ENCODE results near the gene ZNF324.
A peak's percentile ranks its signal among the peaks of the same experiment; 100 is the strongest.

Gene ZNF324

DNA sequence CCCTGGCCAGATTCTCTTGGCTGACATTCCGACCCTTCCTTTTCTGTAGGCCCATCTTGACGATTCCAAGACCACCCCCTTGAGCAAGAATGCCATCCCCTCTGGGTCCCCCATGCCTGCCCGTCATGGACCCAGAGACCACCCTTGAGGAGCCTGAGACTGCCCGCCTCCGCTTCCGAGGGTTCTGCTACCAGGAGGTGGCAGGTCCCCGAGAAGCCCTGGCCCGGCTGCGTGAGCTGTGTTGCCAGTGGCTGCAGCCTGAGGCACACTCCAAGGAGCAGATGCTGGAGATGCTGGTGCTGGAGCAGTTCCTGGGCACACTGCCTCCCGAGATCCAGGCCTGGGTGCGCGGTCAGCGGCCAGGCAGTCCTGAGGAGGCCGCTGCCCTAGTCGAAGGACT, 10.2 kb downstream of the ZNF324 start:
- no peaks in the 10 kb centered on the region for H3K27me3 ChIP-seq (ENCODE audit: insufficient read depth, low read length, poor library complexity)
- H3K56ac ChIP-seq (ENCODE audit: low read length), result peak overlapping the region; percentile 85
- H3K79me2 ChIP-seq (ENCODE audit: control insufficient read depth, insufficient read depth, low read length), result no peaks in the 10 kb centered on the region
- H3K27ac ChIP-seq (ENCODE audit: low read depth, low read length), result no peak overlapping the region
- H3K4me2 ChIP-seq (ENCODE audit: low read length), result no peak overlapping the region
- H2BK120ac ChIP-seq (ENCODE audit: low read depth, low read length), result no peak overlapping the region
- no peak overlapping the region for H3K4me3 ChIP-seq (ENCODE audit: low read length)
- no peak for DNase-seq
- H3K4ac ChIP-seq (ENCODE audit: low read depth, low read length), result no peak overlapping the region
- no peak overlapping the region for H4K8ac ChIP-seq (ENCODE audit: low read depth, low read length)
- no peak overlapping the region for H3K9ac ChIP-seq (ENCODE audit: low read length)
- peaks cover 1% of the 10 kb centered on the region for H3K36me3 ChIP-seq (ENCODE audit: control insufficient read depth, insufficient read depth, low read length)
- no peak overlapping the region for H3K23ac ChIP-seq (ENCODE audit: low read length)
- H2BK5ac ChIP-seq (ENCODE audit: low read length), result no peak overlapping the region
- no peak overlapping the region for H2BK15ac ChIP-seq (replicated peaks; ENCODE audit: low read depth)
- no peaks in the 10 kb centered on the region for H3K79me1 ChIP-seq (ENCODE audit: low read length)
- WGBS (ENCODE audit: extremely low coverage, insufficient coverage, low lambda C conversion rate), result no CpG with 5 or more reads among the region's 15 CpGs
- peaks cover 3% of the 10 kb centered on the region for H3K4me1 ChIP-seq (ENCODE audit: control insufficient read depth, low read depth, low read length)
- no peak overlapping the region for H3K18ac ChIP-seq (ENCODE audit: low read length)
- no peak overlapping the region for H4K5ac ChIP-seq (ENCODE audit: low read length)
- H2AK5ac ChIP-seq (ENCODE audit: low read length), result no peak overlapping the region

- H4K5ac ChIP-seq (ENCODE audit: low read length), result no peak overlapping the region
- no CpG with 5 or more reads among the region's 1 CpG for WGBS (ENCODE audit: extremely low coverage, insufficient coverage, low lambda C conversion rate)
- no peak overlapping the region for H3K27ac ChIP-seq (ENCODE audit: low read depth, low read length)
- H3K27me3 ChIP-seq (ENCODE audit: insufficient read depth, low read length, poor library complexity), result no peaks in the 10 kb centered on the region
- H2BK120ac ChIP-seq (ENCODE audit: low read depth, low read length), result no peak overlapping the region
- no peak overlapping the region for H3K18ac ChIP-seq (ENCODE audit: low read length)
- no peak overlapping the region for H2BK5ac ChIP-seq (ENCODE audit: low read length)
- H3K9ac ChIP-seq (ENCODE audit: low read length), result no peak overlapping the region
- H2AK5ac ChIP-seq (ENCODE audit: low read length), result no peak overlapping the region
- no peak overlapping the region for H3K4me3 ChIP-seq (ENCODE audit: low read length)
- no peak overlapping the region for H2BK15ac ChIP-seq (replicated peaks; ENCODE audit: low read depth)
- DNase-seq, result no peak
- no peak overlapping the region for H3K4ac ChIP-seq (ENCODE audit: low read depth, low read length)
- no peak overlapping the region for H4K8ac ChIP-seq (ENCODE audit: low read depth, low read length)
- no peaks in the 10 kb centered on the region for H3K36me3 ChIP-seq (ENCODE audit: control insufficient read depth, insufficient read depth, low read length)
- H3K79me1 ChIP-seq (ENCODE audit: low read length), result no peaks in the 10 kb centered on the region
- no peak overlapping the region for H3K56ac ChIP-seq (ENCODE audit: low read length)
- H3K4me1 ChIP-seq (ENCODE audit: control insufficient read depth, low read depth, low read length), result peaks cover 3% of the 10 kb centered on the region
- no peaks in the 10 kb centered on the region for H3K79me2 ChIP-seq (ENCODE audit: control insufficient read depth, insufficient read depth, low read length)
- no peak overlapping the region for H3K23ac ChIP-seq (ENCODE audit: low read length)
- H3K4me2 ChIP-seq (ENCODE audit: low read length), result no peak overlapping the region
Measured at GRCh38 chr19:58477871-58478270, 11.0 kb downstream of the ZNF324 start.

DNA sequence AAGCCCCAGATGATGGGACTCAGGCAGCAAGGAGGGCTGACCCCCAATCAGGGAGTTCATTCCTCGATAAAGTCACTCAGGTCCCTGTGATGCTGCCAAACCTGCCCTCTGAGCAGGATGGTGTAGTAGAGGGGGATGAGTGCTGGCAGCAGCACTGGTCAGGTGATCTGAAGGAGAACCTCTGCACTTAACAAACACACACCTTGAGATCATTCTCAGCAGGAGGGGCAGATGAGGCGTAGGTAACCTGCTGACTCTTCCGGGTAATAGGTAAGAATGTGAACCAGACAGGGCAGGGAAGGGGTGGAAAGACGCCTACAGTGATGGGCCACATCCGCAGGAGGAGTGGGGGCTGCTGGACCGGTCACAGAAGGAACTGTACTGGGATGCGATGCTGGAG, 12.4 kb downstream of the ZNF324 start:
- no peaks in the 10 kb centered on the region for H3K79me2 ChIP-seq (ENCODE audit: control insufficient read depth, insufficient read depth, low read length)
- no peak overlapping the region for H2BK5ac ChIP-seq (ENCODE audit: low read length)
- peaks cover 3% of the 10 kb centered on the region for H3K4me1 ChIP-seq (ENCODE audit: control insufficient read depth, low read depth, low read length)
- no peak overlapping the region for H3K9ac ChIP-seq (ENCODE audit: low read length)
- no peaks in the 10 kb centered on the region for H3K27me3 ChIP-seq (ENCODE audit: insufficient read depth, low read length, poor library complexity)
- no peak overlapping the region for H3K18ac ChIP-seq (ENCODE audit: low read length)
- no peak overlapping the region for H3K27ac ChIP-seq (ENCODE audit: low read depth, low read length)
- H3K56ac ChIP-seq (ENCODE audit: low read length), result no peak overlapping the region
- no peak overlapping the region for H2BK120ac ChIP-seq (ENCODE audit: low read depth, low read length)
- no peak overlapping the region for H3K4me2 ChIP-seq (ENCODE audit: low read length)
- H4K8ac ChIP-seq (ENCODE audit: low read depth, low read length), result no peak overlapping the region
- no CpG with 5 or more reads among the region's 7 CpGs for WGBS (ENCODE audit: extremely low coverage, insufficient coverage, low lambda C conversion rate)
- H3K4ac ChIP-seq (ENCODE audit: low read depth, low read length), result no peak overlapping the region
- H3K23ac ChIP-seq (ENCODE audit: low read length), result no peak overlapping the region
- H3K36me3 ChIP-seq (ENCODE audit: control insufficient read depth, insufficient read depth, low read length), result no peaks in the 10 kb centered on the region
- DNase-seq, result no peak
- H4K5ac ChIP-seq (ENCODE audit: low read length), result no peak overlapping the region
- H2AK5ac ChIP-seq (ENCODE audit: low read length), result no peak overlapping the region
- no peak overlapping the region for H3K4me3 ChIP-seq (ENCODE audit: low read length)
- H2BK15ac ChIP-seq (replicated peaks; ENCODE audit: low read depth), result no peak overlapping the region
- H3K79me1 ChIP-seq (ENCODE audit: low read length), result no peaks in the 10 kb centered on the region

- DNase-seq, result no peak
- Histone ChIP-seq H3K36me3 (ENCODE audit: control insufficient read depth, insufficient read depth, low read length) (no peaks in the 10 kb centered on the region), H3K4ac (ENCODE audit: low read depth, low read length) (no peak overlapping the region), H3K79me1 (ENCODE audit: low read length) (no peaks in the 10 kb centered on the region), H2AK5ac (ENCODE audit: low read length) (no peak overlapping the region), H3K23ac (ENCODE audit: low read length) (no peak overlapping the region), H3K9ac (ENCODE audit: low read length) (no peak overlapping the region), H2BK15ac (replicated peaks; ENCODE audit: low read depth) (no peak overlapping the region), H3K18ac (ENCODE audit: low read length) (no peak overlapping the region), H4K5ac (ENCODE audit: low read length) (no peak overlapping the region), H3K4me1 (ENCODE audit: control insufficient read depth, low read depth, low read length) (peaks cover 3% of the 10 kb centered on the region), H4K8ac (ENCODE audit: low read depth, low read length) (no peak overlapping the region), H3K79me2 (ENCODE audit: control insufficient read depth, insufficient read depth, low read length) (no peaks in the 10 kb centered on the region), H2BK120ac (ENCODE audit: low read depth, low read length) (no peak overlapping the region), H3K4me3 (ENCODE audit: low read length) (no peak overlapping the region), H3K4me2 (ENCODE audit: low read length) (no peak overlapping the region), H3K27ac (ENCODE audit: low read depth, low read length) (no peak overlapping the region), H3K27me3 (ENCODE audit: insufficient read depth, low read length, poor library complexity) (no peaks in the 10 kb centered on the region), H2BK5ac (ENCODE audit: low read length) (no peak overlapping the region), H3K56ac (ENCODE audit: low read length) (no peak overlapping the region)
- no CpG with 5 or more reads among the region's 28 CpGs for WGBS (ENCODE audit: extremely low coverage, insufficient coverage, low lambda C conversion rate)
Measured at GRCh38 chr19:58479736-58480480, 13.0 kb downstream of the ZNF324 start.

GRCh38 chr19:58480481-58480830, 13.6 kb downstream of the ZNF324 start:
- Histone ChIP-seq H3K18ac (ENCODE audit: low read length) (no peak overlapping the region), H3K9ac (ENCODE audit: low read length) (no peak overlapping the region), H3K4me1 (ENCODE audit: control insufficient read depth, low read depth, low read length) (peaks cover 3% of the 10 kb centered on the region), H2AK5ac (ENCODE audit: low read length) (no peak overlapping the region), H3K79me2 (ENCODE audit: control insufficient read depth, insufficient read depth, low read length) (no peaks in the 10 kb centered on the region), H3K23ac (ENCODE audit: low read length) (no peak overlapping the region), H3K4me3 (ENCODE audit: low read length) (no peak overlapping the region), H2BK15ac (replicated peaks; ENCODE audit: low read depth) (no peak overlapping the region), H4K5ac (ENCODE audit: low read length) (no peak overlapping the region), H2BK120ac (ENCODE audit: low read depth, low read length) (no peak overlapping the region), H3K4me2 (ENCODE audit: low read length) (no peak overlapping the region), H3K27ac (ENCODE audit: low read depth, low read length) (no peak overlapping the region), H3K56ac (ENCODE audit: low read length) (no peak overlapping the region), H4K8ac (ENCODE audit: low read depth, low read length) (no peak overlapping the region), H2BK5ac (ENCODE audit: low read length) (no peak overlapping the region), H3K4ac (ENCODE audit: low read depth, low read length) (no peak overlapping the region), H3K36me3 (ENCODE audit: control insufficient read depth, insufficient read depth, low read length) (no peaks in the 10 kb centered on the region), H3K79me1 (ENCODE audit: low read length) (no peaks in the 10 kb centered on the region), H3K27me3 (ENCODE audit: insufficient read depth, low read length, poor library complexity) (no peaks in the 10 kb centered on the region)
- no CpG with 5 or more reads among the region's 20 CpGs for WGBS (ENCODE audit: extremely low coverage, insufficient coverage, low lambda C conversion rate)
- no peak for DNase-seq

GRCh38 chr19:58480831-58481230, 14.0 kb downstream of the ZNF324 start:
- Histone ChIP-seq H3K4me3 (ENCODE audit: low read length) (no peak overlapping the region), H3K23ac (ENCODE audit: low read length) (no peak overlapping the region), H3K4me2 (ENCODE audit: low read length) (no peak overlapping the region), H2BK15ac (replicated peaks; ENCODE audit: low read depth) (no peak overlapping the region), H3K79me2 (ENCODE audit: control insufficient read depth, insufficient read depth, low read length) (no peaks in the 10 kb centered on the region), H3K79me1 (ENCODE audit: low read length) (no peaks in the 10 kb centered on the region), H3K9ac (ENCODE audit: low read length) (no peak overlapping the region), H3K18ac (ENCODE audit: low read length) (no peak overlapping the region), H3K27me3 (ENCODE audit: insufficient read depth, low read length, poor library complexity) (no peaks in the 10 kb centered on the region), H3K27ac (ENCODE audit: low read depth, low read length) (no peak overlapping the region), H2BK5ac (ENCODE audit: low read length) (no peak overlapping the region), H3K36me3 (ENCODE audit: control insufficient read depth, insufficient read depth, low read length) (no peaks in the 10 kb centered on the region), H3K4me1 (ENCODE audit: control insufficient read depth, low read depth, low read length) (peaks cover 3% of the 10 kb centered on the region), H2AK5ac (ENCODE audit: low read length) (no peak overlapping the region), H3K56ac (ENCODE audit: low read length) (no peak overlapping the region), H3K4ac (ENCODE audit: low read depth, low read length) (no peak overlapping the region), H4K8ac (ENCODE audit: low read depth, low read length) (no peak overlapping the region), H2BK120ac (ENCODE audit: low read depth, low read length) (no peak overlapping the region), H4K5ac (ENCODE audit: low read length) (no peak overlapping the region)
- WGBS (ENCODE audit: extremely low coverage, insufficient coverage, low lambda C conversion rate), result no CpG with 5 or more reads among the region's 2 CpGs
- DNase-seq, result no peak

Measured in mesendoderm (in vitro differentiated cells).